GM19395 (cell line): ENCODE data around the gene CTSZ.
"Not testable (repeated sequence)": the region's sequence is repeated elsewhere in the genome, so short reads cannot be mapped to it uniquely, and the experiment has no call there.

ENCODE experiments used
- ATAC-seq: cut with Tn5 transposase; IDR thresholded peaks from one replicate; pipeline ENCODE4 v1.9.1; 2021; ENCODE audit warnings: mild to moderate bottlenecking, moderate library complexity; ENCODE audit not compliant: unreplicated experiment

The CTSZ gene

DNA sequence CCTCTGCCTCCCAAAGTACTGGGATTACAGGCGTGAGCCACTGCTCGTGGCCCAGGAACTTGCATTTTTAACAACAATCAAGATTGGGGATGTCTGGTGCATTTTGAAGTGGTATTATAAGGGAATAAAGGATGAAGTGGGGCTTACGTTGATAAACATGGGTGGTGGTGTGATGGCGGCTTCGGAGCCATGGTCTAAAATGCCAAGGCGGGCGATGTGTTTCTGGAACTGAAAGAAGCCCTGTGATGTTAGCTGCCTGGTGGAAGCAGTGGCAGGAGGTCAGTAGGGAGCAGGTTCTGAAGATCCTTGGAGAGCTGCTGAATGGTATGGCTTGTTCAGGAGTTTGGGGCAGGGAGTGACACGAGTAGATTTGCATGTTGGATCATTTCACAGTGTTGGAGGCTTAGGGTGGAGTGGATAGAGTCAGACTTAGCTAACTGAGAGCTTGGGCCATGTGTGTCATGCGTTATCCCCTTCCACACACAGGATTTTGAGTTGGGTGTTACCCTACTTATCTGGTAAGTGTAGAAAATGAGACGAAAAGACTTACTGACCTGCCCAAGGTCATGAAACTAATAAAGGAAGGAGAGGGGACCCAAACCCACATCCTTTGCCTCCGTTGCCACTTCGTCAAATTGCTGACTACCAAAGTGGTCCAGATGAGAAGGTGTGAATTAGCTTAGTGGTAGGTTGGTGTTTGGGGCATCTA lies 24.5 kb downstream of the CTSZ start:
- ATAC-seq, result no peak

DNA sequence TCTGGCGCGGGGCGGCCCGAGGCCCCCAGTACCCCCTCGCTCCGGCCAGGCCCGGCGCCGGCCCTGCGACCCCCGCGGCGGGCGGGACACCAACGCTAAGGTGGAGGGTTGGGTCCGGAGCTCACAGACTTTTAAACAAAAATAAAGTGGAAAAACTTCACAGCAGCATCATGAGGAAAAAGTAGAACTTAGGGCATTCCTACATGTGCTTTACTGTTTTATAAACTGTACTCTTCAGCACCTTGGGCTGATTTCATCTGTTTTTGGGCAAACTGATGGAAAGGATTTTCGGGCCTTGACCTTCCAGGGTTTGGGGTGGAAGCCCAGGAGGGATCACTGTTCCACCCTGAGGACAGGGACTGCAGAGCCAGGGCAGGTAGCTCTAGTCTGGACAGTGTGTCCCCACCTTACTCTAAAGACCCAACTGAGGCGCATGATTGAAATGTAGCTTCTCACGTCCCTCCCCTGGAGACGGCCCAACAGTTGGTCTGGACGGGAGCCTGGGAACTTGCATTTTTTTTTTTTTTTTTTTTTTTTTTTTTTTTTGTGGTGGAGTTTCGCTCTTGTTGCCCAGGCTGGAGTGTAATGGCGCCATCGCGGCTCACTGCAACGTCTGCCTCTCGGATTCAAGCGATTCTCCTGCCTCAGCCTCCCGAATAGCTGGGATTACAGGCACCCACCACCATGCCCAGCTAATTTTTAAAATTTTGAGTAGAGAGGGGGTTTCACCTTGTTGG lies 25.3 kb downstream of the CTSZ start:
- ATAC-seq, result peak; percentile 3

GRCh38 chr20:58980711-58981627 lies 26.1 kb downstream of the CTSZ start, which contains the start of gene NELFCD:
Gene NELFCD (plus strand): TSS chr20:58981256. CDS start chr20:58981310, 54 bp downstream.
- ATAC-seq, result peak; percentile 66

DNA sequence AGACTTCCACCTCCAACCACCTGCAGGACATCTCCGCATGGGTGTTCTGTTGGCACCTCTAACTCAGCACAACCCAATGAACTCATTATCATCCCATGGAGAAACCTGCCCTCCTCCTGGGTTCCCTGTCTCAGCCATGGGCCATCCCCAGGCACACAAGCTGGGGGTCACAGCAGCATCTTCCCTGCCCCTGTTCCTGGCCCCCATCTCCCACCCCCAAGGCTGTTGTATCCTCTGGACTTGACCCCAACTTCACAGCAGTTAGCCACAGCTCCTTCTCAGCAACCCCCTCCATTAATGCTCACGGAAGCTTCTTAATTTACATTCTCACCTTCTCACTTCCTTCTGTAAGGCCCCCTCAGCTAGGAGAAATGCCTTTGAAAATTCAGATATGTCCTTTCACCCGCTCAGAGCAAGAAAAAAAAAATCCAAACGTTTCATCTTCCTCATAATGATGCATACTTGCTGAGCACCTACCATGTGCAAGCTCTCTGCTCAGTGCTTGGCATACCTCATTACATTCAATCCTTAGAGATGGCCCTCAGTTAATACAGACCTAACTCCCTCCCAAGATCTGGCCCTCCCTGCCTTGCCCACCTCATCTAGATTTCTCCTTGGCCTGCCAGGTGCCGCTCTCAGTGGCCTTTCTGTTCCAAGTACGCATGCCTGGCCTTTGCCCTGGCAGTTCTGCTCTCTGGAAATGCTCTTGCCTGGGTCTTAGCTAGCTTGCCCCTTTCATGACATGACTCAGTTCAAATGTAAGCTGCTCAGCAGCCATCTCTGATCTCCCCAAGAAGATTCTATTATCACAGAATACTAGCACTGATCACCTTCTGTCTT lies 28.5 kb downstream of the CTSZ start:
- no peak for ATAC-seq

GRCh38 chr20:58976061-58976730 lies 30.9 kb downstream of the CTSZ start:
- no peak for ATAC-seq

GRCh38 chr20:58975353-58975752 lies 31.7 kb downstream of the CTSZ start:
- ATAC-seq, result no peak

DNA sequence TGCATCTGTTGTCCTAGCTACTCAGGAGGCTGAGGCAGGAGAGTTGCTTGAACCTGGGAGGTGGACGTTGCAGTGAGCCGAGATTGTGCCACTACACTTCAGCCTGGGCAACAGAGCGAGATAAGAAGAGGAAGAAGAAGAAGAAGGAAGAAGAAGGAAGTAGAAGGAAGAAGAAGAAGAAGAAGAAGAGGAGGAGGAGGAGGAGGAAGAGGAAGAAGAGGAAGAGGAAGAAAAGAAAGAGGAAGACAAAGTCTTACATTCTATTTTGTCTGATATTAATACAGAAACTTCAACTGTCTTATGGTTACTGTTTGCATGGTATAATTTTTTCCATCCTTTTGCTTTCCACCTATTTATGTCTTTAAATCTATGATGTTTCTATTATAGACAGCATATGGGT lies 33.2 kb downstream of the CTSZ start:
- ATAC-seq, result no peak

- no peak for ATAC-seq
Observed at GRCh38 chr20:58973179-58973578, 33.9 kb downstream of the CTSZ start.

- ATAC-seq, result no peak
Observed at GRCh38 chr20:58971429-58971828, 35.6 kb downstream of the CTSZ start.

DNA sequence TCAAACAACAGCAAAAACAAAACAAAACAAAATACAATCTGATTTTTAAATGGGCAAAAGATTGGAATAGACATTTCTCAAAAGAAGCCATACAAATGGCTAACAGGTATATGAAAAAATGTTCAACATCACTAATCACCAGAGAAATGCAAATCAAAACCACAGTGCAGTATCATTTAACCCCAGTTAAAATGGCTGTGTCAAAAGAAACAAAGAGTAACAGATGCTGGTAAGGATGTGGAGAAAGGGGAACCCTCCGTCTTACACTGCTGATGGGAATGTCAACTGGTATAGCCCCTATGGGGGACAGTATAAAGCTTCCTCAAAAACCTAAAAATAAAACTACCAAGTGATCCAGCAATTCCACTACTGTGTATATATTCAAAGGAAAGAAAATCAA lies 36.9 kb downstream of the CTSZ start:
- ATAC-seq, result no peak

DNA sequence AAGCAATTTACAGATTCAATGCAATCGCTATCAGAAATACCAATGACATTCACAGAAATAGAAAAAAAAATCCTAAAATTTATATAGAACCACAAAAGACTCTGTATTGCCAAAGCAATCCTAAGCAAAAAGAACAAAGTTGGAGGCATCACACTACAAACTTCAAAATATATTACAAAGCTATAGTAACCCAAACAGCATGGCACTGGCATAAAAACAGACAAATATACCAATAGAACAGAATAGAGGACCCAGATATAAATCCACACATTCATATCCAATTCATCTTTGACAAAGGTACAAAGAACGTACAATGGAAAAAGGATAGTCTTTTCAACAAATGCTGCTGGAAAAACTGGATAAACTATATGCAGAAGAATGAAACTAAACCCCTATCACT lies 37.6 kb downstream of the CTSZ start:
- no peak for ATAC-seq

- ATAC-seq, result no peak
Observed at GRCh38 chr20:58967652-58968429, 39.2 kb downstream of the CTSZ start.

DNA sequence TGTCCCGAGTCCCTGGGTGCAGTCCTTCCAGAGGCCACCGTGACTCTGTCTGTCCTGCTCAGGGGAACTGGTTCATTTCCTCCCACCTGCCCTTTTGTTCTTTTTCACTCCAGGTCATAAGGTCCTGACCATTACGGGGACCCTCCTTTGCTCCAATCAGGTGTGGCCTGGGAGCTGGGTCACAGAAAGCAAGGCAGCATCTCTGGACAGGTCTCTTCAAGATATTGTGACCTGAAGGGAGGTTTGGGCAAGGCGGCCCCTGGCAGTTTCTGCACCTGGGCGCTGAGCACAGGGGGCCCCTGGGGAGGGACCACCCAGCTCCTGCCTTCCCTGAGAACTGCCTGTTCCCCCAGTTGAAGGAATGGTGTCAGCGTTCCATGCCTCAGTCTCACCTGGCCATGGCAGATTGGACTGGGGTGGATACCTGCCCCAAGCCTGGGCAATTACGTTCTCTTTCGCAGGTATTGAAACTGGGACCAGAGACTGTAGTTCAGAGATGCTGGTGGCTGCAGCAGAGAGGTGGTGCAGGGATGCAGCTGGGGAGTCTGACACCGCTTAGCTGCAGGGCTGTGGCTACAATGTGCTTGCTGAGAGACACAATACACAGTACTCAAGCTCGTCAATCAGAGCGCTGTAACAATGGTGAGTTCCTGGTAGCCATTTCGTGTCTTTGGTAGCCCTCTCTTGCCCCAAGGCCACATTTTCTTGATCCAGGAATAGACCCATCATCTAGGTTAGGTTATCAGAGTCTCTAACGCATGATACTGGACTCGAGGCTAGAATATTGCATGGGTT lies 41.6 kb downstream of the CTSZ start:
- ATAC-seq, result no peak

DNA sequence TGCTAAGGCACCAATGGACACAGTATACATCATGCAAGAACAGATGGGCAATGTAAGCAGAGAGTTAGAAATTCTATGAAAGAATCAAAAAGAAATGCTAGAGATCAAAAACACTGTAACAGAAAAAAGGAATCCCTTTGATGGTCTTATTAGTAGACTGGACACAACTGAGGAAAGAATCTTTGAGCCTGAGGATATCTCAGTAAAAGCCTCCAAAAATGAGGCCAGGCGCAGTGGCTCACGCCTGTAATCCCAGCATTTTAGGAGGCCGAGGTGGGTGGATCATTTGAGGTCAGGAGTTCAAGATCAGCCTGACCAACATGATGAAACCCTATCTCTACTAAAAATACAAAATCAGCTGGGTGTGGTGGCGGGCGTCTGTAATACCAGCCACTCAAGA lies 43.1 kb downstream of the CTSZ start:
- not testable (repeated sequence) for ATAC-seq

DNA sequence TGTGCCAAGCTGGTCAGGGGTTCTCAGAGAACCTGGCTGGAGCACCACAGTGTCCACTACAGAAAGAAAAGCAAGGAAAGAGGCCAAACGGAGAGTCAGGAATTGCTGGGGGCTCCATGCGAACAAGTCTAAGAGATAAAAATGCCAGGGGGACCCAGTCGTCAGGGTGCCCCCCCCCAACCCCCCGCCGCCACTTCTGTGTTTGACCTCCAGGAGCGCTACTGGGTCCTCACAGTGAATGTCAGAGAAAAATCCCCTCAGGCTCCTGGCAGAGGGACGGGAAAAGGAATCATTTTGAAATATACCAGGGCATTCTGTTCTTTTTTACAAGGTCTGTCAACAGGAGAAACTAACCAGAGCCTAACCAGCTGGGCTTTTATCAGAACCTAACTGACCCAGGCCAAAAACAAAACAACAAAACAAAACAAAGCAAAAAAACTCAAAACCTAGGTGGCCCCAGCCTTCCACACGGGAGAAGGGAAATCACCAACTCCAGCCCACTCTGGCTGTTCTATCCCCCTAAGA lies 43.9 kb downstream of the CTSZ start:
- ATAC-seq, result no peak

- no peak for ATAC-seq
Observed at GRCh38 chr20:58959652-58960051, 47.4 kb downstream of the CTSZ start.

DNA sequence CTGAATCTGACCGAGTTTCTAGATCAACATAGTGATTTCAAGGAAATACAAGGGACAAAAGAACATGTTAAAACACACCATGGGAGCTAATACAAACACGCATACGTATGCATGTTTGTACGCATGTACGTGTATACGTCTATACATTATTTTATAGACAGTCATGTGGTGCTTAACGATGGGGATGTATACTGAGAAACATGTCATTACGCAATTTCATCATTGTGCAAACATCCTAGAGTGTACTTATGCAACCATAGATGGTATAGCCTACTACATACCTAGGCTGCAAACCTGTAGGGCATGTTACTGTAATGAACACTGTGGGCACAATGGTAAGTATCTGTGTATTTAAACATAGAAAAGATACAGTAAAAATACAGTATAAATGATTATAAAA lies 51.0 kb downstream of the CTSZ start:
- ATAC-seq, result no peak

GRCh38 chr20:58953050-58953449 lies 54.0 kb downstream of the CTSZ start:
- no peak for ATAC-seq
